A549 (cell line): ENCODE data around the gene OSBPL6. TPM values are rescaled to one million over a fixed set of nuclear protein-coding genes. Genes with fewer than 3 reads are reported as not detected.
A peak's percentile ranks its signal among the peaks of the same experiment; 100 is the strongest.

Experiments used
- ATAC-seq, 2 experiments: fragments of 200-7000 bp in 1 of 2; fragments of >200 bp in 1 of 2; cut with Nextera tagmentation in 1 of 2; cut with Tn5 transposase in 1 of 2; 3 replicates each; pipeline versions ENCODE4 v1.8.0 to v1.9.1; 2018 to 2020; ENCODE audit warnings: mild to moderate bottlenecking in 1 of 2, moderate library complexity in 1 of 2
- CTCF ChIA-PET: fragments of 300-600 bp; sonication (Branson Sonifier 250); formaldehyde crosslinking; extraction: SDS; loops from one replicate; lab custom pipeline; 2021; ENCODE audit warnings: antibody characterized with exemption, inconsistent platforms; lab: Yijun Ruan, JAX
- POLR2A ChIA-PET: fragments of 350-600 bp; formaldehyde crosslinking; extraction: SDS; loops from one replicate; lab custom pipeline; 2021; ENCODE audit warnings: antibody characterized with exemption, inconsistent platforms; lab: Yijun Ruan, JAX
- DNase-seq, 2 experiments: peaks; one replicate each; pipeline versions ENCODE4 v3.0.0 to v3.0.0-alpha.2; 2011 to 2016; ENCODE audit warnings: low read depth in 1 of 2, low spot score in 1 of 2
- FAIRE-seq: peaks from 2 replicates; lab custom pipeline; 2011; peaks lifted over from hg19 to GRCh38; lab: Jason Lieb, UNC
- H3K27ac ChIP-seq, 2 experiments: fragments of >200 bp; sonication (Bioruptor Twin); formaldehyde crosslinking; 3 replicates each; pipeline ENCODE4 v1.5.1; 2016 to 2017
- H3K4me1 ChIP-seq: fragments of >200 bp; sonication (Bioruptor Twin); formaldehyde crosslinking; 3 replicates; pipeline ENCODE4 v1.6.1; 2016
- H3K4me2 ChIP-seq: fragments of >200 bp; sonication (Bioruptor Twin); formaldehyde crosslinking; 3 replicates; pipeline ENCODE4 v1.6.1; 2016
- H3K4me3 ChIP-seq: fragments of >200 bp; sonication (Bioruptor Twin); formaldehyde crosslinking; 3 replicates; pipeline ENCODE4 v1.5.1; 2016
- H3K9me3 ChIP-seq: fragments of >200 bp; sonication (Bioruptor Twin); formaldehyde crosslinking; 3 replicates; pipeline ENCODE4 v1.6.1; 2016
- CBX2 ChIP-seq: fragments of 200-600 bp; sonication (generic); IDR thresholded peaks from 2 replicates; pipeline ENCODE4 v1.6.1; 2016; ENCODE audit warnings: low read depth, mild to moderate bottlenecking, borderline replicate concordance
- CEBPB ChIP-seq, 2 experiments: fragments of >200 bp in 1 of 2; sonication (Bioruptor Twin) in 1 of 2; formaldehyde crosslinking in 1 of 2; IDR thresholded peaks; 2 replicates each; pipeline ENCODE4 v1.6.1; 2012 to 2016
- CHD4 ChIP-seq: fragments of 200-600 bp; sonication (generic); IDR thresholded peaks from 2 replicates; pipeline ENCODE4 v1.6.1; 2016; ENCODE audit warnings: antibody characterized with exemption, mild to moderate bottlenecking, borderline replicate concordance
- EHF ChIP-seq: fragments of 250-450 bp; sonication (Bioruptor Pico); IDR thresholded peaks from 2 replicates; pipeline ENCODE4 v1.5.0; 2020; ENCODE audit warnings: mild to moderate bottlenecking
- ESRRA ChIP-seq: fragments of 150-350 bp; IDR thresholded peaks from 2 replicates; pipeline ENCODE4 v1.6.1; 2014; ENCODE audit warnings: mild to moderate bottlenecking, low read length, borderline replicate concordance
- FOXS1 ChIP-seq: fragments of 250-450 bp; sonication (Bioruptor Pico); IDR thresholded peaks from 2 replicates; pipeline ENCODE4 v1.5.0; 2020; ENCODE audit warnings: mild to moderate bottlenecking, moderate library complexity
- HOXB5 ChIP-seq: fragments of 250-450 bp; sonication (Bioruptor Pico); IDR thresholded peaks from 2 replicates; pipeline ENCODE4 v1.5.0; 2020; ENCODE audit warnings: mild to moderate bottlenecking, moderate library complexity
- JUN ChIP-seq, 2 experiments: fragments of >200 bp; sonication (Bioruptor Twin); formaldehyde crosslinking; IDR thresholded peaks; 2 replicates in 1 of 2; 3 replicates in 1 of 2; pipeline ENCODE4 v1.6.1; 2016 to 2017
- MAFK ChIP-seq: fragments of 450-650 bp; IDR thresholded peaks from 2 replicates; pipeline ENCODE4 v1.6.1; 2014; ENCODE audit not compliant: partially characterized antibody
- MAZ ChIP-seq: fragments of 150-350 bp; IDR thresholded peaks from 2 replicates; pipeline ENCODE4 v1.6.1; 2014; ENCODE audit warnings: antibody characterized with exemption, low read depth, low read length, borderline replicate concordance
- MYC ChIP-seq: IDR thresholded peaks from 2 replicates; pipeline ENCODE4 v1.6.1; 2012; ENCODE audit warnings: mild to moderate bottlenecking, inconsistent platforms, low read length, improper control_type of control experiment, borderline replicate concordance
- NFE2L2 ChIP-seq: fragments of 150-350 bp; conservative IDR thresholded peaks from 2 replicates; pipeline ENCODE4 v1.6.1; 2014; ENCODE audit warnings: low read length
- PHF8 ChIP-seq: fragments of 200-600 bp; sonication (generic); IDR thresholded peaks from 2 replicates; pipeline ENCODE4 v1.6.1; 2016; ENCODE audit warnings: low read depth, mild to moderate bottlenecking, antibody characterized with exemption, moderate library complexity, borderline replicate concordance
- POLR2A ChIP-seq: IDR thresholded peaks from 2 replicates; pipeline ENCODE4 v1.6.1; 2012; ENCODE audit warnings: mild to moderate bottlenecking, low read length
- POLR2AphosphoS2 ChIP-seq: conservative IDR thresholded peaks from 2 replicates; pipeline ENCODE4 v1.6.1; 2012; ENCODE audit warnings: low read length, improper control_type of control experiment, inconsistent platforms
- RNF2 ChIP-seq: fragments of 200-600 bp; sonication (generic); IDR thresholded peaks from 2 replicates; pipeline ENCODE4 v1.6.1; 2016; ENCODE audit warnings: low read depth, mild to moderate bottlenecking, antibody characterized with exemption, moderate library complexity, borderline replicate concordance
- SREBF2 ChIP-seq: fragments of 450-650 bp; IDR thresholded peaks from 2 replicates; pipeline ENCODE4 v1.6.1; 2014; ENCODE audit warnings: mild to moderate bottlenecking, moderate library complexity
- TFCP2L1 ChIP-seq: fragments of 250-450 bp; sonication (Bioruptor Pico); IDR thresholded peaks from 2 replicates; pipeline ENCODE4 v1.5.0; 2021; ENCODE audit warnings: mild to moderate bottlenecking
- ZFP36 ChIP-seq: fragments of 450-650 bp; IDR thresholded peaks from 2 replicates; pipeline ENCODE4 v1.6.1; 2014; ENCODE audit warnings: borderline replicate concordance; ENCODE audit not compliant: partially characterized antibody
- ZNF302 ChIP-seq: fragments of 250-450 bp; sonication (Bioruptor Pico); IDR thresholded peaks from 2 replicates; pipeline ENCODE4 v1.9.0; 2021; ENCODE audit warnings: inconsistent platforms, mild to moderate bottlenecking, moderate library complexity
- WGBS: methylation state at CpG from one replicate; pipeline ENCODE4 v1.1.6; 2017; ENCODE audit errors: missing lambda C conversion rate; 5-methylcytosine and 5-hydroxymethylcytosine counted together
- polyA plus RNA-seq, 4 experiments: library from polyadenylated mRNA; depleted of rRNA in 3 of 4; stranded (reverse); fragments of >200 nt; fragmentation: RNase III in 1 of 4; extraction: RNeasy Plus Mini Kit Qiagen cat#74134 plus additional on column Dnase treatment in 1 of 4; gene quantifications; 2 replicates in 3 of 4; 3 replicates in 1 of 4; pipeline ENCODE4 v1.2.3, GENCODE V29; 2011 to 2017
- TF ChIP-seq, protein P1 (sequence below): IDR thresholded peaks from 2 replicates; pipeline ENCODE4 v1.6.1; 2012
- TF ChIP-seq, protein P2 (sequence below): fragments of >200 bp; sonication (Bioruptor Twin); formaldehyde crosslinking; IDR thresholded peaks from 3 replicates; pipeline ENCODE4 v1.6.1; 2016
- TF ChIP-seq, protein P3 (sequence below): IDR thresholded peaks from 2 replicates; pipeline ENCODE4 v1.6.1; 2012; ENCODE audit warnings: low read depth, borderline replicate concordance
- TF ChIP-seq, protein P4 (sequence below): fragments of >200 bp; sonication (Bioruptor Twin); formaldehyde crosslinking; IDR thresholded peaks from 2 replicates; pipeline ENCODE4 v1.6.1; 2016

Gene OSBPL6
- polyA plus RNA-seq, 2 of the 4 experiments (the other 2 are of a cell fraction), result 2.9 to 8.2 TPM

DNA sequence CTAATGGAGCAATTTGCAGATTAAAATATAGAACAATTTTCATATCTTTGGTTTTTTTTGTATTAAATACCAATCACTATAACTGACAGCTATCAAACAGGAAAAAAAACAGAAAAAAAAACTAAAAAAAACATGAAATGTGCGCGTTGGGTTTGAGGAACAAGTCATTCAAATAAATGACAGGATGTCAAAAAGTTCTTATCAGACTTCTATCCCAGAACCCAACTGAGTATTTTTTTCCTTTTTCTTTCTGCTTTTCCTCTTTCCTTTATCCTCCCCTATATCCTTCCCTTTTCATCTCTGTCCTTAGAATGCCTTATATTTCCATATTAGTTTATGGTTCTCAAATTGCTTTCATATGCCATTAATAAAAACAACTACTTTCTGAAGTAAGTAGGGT lies 242.3 kb downstream of the OSBPL6 start (continued):
- no peak for TF ChIP-seq MAZ
- TF ChIP-seq, all 56 proteins: peak for 0

DNA sequence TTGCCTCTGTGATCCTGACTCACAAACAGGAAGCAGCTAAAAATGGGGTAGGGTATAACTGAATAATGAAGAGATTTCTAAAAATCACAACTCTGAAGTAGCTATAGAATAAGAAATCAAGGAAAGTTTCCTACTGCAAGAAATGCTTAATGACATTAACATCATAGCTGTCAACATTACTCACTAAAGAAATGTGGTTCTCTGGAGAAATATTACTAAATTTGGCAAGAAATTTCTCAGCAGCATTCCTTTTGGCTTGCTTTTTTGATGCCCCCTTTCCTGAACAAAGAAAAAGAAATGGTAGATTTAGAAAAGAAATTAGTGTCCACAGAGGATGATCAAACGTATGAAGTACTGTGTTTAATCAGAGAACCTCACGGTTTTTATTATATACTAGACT lies 247.1 kb downstream of the OSBPL6 start:
- no peak for DNase-seq
- FAIRE-seq, result no peak
- ChIA-PET CTCF (interaction anchor here (0.6 to 2.1 kb wide), 3 partner anchors 10 to 27 kb away, joined by 3 to 7 read pairs (median 4); partner anchors contain the start of genes PJVK and PRKRA), POLR2A (interaction anchor here (5.8 kb wide), 1 partner anchor 10 kb away, joined by 32 read pairs; the partner anchor contains the start of genes PJVK and PRKRA)
- peaks cover 12% of the 10 kb centered on the region; the same call in 1 of the 3 replicates for H3K4me1 ChIP-seq
- no peak for ATAC-seq
- H3K27ac ChIP-seq, result no peak overlapping the region
- 92% methylated on average over 2 of the region's 2 CpGs for WGBS
- no peak overlapping the region for H3K4me2 ChIP-seq
- H3K4me3 ChIP-seq, result no peak overlapping the region
- no peak for TF ChIP-seq MAFK
- TF ChIP-seq FOXS1, result no peak
- TF ChIP-seq JUN (IDR thresholded peaks at IDR 0.05), result no peak
- TF ChIP-seq, protein P1, sequence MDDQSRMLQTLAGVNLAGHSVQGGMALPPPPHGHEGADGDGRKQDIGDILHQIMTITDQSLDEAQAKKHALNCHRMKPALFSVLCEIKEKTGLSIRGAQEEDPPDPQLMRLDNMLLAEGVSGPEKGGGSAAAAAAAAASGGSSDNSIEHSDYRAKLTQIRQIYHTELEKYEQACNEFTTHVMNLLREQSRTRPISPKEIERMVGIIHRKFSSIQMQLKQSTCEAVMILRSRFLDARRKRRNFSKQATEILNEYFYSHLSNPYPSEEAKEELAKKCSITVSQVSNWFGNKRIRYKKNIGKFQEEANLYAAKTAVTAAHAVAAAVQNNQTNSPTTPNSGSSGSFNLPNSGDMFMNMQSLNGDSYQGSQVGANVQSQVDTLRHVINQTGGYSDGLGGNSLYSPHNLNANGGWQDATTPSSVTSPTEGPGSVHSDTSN, result no peak
- TF ChIP-seq PHF8, result no peak
- no peak for TF ChIP-seq POLR2AphosphoS2
- TF ChIP-seq TFCP2L1 (CRISPR knock-in tag), result no peak
- TF ChIP-seq, protein P2, sequence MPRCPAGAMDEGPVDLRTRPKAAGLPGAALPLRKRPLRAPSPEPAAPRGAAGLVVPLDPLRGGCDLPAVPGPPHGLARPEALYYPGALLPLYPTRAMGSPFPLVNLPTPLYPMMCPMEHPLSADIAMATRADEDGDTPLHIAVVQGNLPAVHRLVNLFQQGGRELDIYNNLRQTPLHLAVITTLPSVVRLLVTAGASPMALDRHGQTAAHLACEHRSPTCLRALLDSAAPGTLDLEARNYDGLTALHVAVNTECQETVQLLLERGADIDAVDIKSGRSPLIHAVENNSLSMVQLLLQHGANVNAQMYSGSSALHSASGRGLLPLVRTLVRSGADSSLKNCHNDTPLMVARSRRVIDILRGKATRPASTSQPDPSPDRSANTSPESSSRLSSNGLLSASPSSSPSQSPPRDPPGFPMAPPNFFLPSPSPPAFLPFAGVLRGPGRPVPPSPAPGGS, result no peak
- no peak for TF ChIP-seq ZFP36
- TF ChIP-seq, protein P3, sequence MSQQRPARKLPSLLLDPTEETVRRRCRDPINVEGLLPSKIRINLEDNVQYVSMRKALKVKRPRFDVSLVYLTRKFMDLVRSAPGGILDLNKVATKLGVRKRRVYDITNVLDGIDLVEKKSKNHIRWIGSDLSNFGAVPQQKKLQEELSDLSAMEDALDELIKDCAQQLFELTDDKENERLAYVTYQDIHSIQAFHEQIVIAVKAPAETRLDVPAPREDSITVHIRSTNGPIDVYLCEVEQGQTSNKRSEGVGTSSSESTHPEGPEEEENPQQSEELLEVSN, result no peak
- TF ChIP-seq RNF2, result no peak
- no peak for TF ChIP-seq SREBF2
- no peaks in the 10 kb centered on the region for H3K9me3 ChIP-seq

DNA sequence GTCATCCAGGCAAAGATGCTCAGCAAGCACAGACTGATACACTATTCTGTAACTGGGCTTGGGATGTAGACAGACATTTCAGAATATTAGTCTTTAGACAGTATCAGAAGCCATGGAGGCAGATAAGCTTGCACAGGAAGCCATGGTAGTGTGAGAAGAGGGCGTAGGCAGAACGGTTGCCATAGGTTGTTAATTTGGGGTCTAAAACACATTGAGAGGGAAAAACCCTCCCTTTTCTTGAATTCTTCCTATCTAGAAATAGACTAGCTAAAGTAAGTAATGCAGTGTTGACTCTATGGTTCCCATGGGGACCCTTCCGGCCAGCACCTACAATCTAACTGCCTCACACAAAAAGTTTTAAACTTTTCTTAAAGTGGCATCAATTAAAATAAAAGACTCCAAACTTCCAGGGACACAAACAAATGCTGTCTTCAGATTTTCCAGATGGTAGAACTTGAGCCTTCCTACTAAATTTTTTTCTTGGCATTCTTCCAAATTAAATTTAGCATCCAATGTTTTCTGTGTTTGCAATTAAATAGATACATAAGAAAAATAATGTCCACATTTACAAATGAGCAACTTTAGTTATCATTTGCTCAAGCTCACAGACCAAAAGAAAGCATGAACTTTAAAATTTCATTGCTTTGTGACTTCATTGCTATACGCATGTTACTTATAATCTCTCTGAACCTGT lies 254.8 kb downstream of the OSBPL6 start:
- ChIA-PET CTCF (interaction anchor here (1.4 kb wide), 1 partner anchor 35 kb away, joined by 3 read pairs; no protein-coding TSS in a partner anchor), POLR2A (interaction anchor here (1.1 kb wide), 1 partner anchor 11 kb away, joined by 5 read pairs; no protein-coding TSS in a partner anchor)
- 87% methylated on average over 4 of the region's 4 CpGs for WGBS
- TF ChIP-seq CBX2, result no peak
- no peak for ATAC-seq
- Histone ChIP-seq H3K9me3 (no peaks in the 10 kb centered on the region), H3K4me2 (peak overlapping the region; percentile 96), H3K4me3 (peak overlapping the region; percentile 61; the same call in 2 of the 3 replicates), H3K27ac (no peak overlapping the region), H3K4me1 (peaks cover 11% of the 10 kb centered on the region; the same call in 2 of the 3 replicates)
- no peak for DNase-seq
- FAIRE-seq, result no peak

DNA sequence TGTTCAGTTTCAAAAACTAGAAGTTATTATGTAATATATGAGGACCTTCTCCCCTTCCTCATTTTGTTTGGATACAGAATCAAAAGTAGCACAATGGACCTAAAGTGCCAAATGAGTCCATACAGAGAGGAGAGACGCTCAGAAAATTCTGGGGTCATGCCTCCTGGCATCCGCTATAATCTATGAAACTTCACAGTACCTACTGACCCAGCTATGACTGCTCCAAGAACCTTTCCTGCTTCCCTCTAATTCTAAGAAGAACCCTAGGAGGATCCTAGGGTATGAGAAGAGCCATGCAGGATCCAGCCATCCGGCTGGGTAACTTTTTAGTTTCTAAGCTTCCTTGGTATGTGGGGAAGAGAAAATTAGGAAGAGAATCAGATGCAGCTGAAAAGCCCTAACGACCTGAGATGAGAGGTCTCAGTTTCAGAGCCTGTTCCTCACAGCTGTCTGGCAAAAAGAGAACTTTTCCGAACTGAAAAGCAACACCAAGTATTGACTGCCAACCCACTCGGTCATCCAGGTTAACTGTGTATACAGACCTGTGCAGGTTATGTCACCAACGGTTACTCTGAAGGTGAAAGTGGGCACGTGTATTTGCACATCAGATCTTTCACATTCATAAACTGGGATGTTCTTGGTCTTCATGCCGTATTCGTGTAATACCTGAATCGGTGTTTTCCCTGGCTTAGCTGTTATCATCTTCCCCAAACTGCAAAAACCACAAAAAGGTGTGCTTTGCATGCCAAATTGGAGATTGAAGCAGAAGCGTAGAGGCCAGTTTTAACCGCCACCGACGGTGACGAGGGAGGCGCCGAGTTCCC lies 255.6 kb downstream of the OSBPL6 start:
- POLR2A ChIA-PET, result interaction anchor here (0.5 to 1.7 kb wide), 3 partner anchors 12 to 305 kb away, joined by 3 to 16 read pairs (median 5); no protein-coding TSS in a partner anchor

More for the DNA sequence above, 255.6 kb downstream of the OSBPL6 start:
- ATAC-seq (no peak), FAIRE-seq (no peak), DNase-seq (no peak)
- Histone ChIP-seq H3K4me2 (peak overlapping the region; percentile 96), H3K27ac (peak overlapping the region; percentile 92 to 97), H3K4me1 (peaks cover 11% of the 10 kb centered on the region; the same call in 2 of the 3 replicates), H3K9me3 (no peaks in the 10 kb centered on the region), H3K4me3 (peak overlapping the region; percentile 61)
- CTCF ChIA-PET, result interaction anchor here (0.7 to 1.6 kb wide), 3 partner anchors 25 to 36 kb away, joined by 3 to 4 read pairs (median 4); no protein-coding TSS in a partner anchor
- 14% methylated on average over 18 of the region's 18 CpGs for WGBS
- TF ChIP-seq NFE2L2 (no peak), RNF2 (no peak), POLR2A (no peak), ZNF302 (no peak), MYC (no peak), HOXB5 (CRISPR knock-in tag) (no peak), CBX2 (no peak), EHF (CRISPR knock-in tag) (no peak), CHD4 (no peak), CEBPB (IDR thresholded peaks at IDR 0.05) (no peak), ZFP36 (no peak), ESRRA (no peak)
- TF ChIP-seq, protein P4, sequence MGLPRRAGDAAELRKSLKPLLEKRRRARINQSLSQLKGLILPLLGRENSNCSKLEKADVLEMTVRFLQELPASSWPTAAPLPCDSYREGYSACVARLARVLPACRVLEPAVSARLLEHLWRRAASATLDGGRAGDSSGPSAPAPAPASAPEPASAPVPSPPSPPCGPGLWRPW, result no peak
